HG03135 (cell line): Measurements from ENCODE around the gene MAGI2.

ENCODE experiments used
- ATAC-seq: cut with Tn5 transposase; IDR thresholded peaks from one replicate; pipeline ENCODE4 v1.9.1; 2021; ENCODE audit warnings: mild to moderate bottlenecking, moderate library complexity; ENCODE audit not compliant: unreplicated experiment

The MAGI2 gene

GRCh38 chr7:79308192-79308591 lies 145.3 kb downstream of the MAGI2 start:
- no peak for ATAC-seq

GRCh38 chr7:79307376-79307775 lies 146.1 kb downstream of the MAGI2 start:
- ATAC-seq, result no peak

GRCh38 chr7:79304711-79305110 lies 148.8 kb downstream of the MAGI2 start:
- ATAC-seq, result no peak

GRCh38 chr7:79302293-79302692 lies 151.2 kb downstream of the MAGI2 start:
- ATAC-seq, result no peak

- ATAC-seq, result no peak
Measured at GRCh38 chr7:79301419-79301818, 152.0 kb downstream of the MAGI2 start.

- no peak for ATAC-seq
Measured at GRCh38 chr7:79300573-79300972, 152.9 kb downstream of the MAGI2 start.

- no peak for ATAC-seq
Measured at GRCh38 chr7:79298145-79298760, 155.2 kb downstream of the MAGI2 start.

GRCh38 chr7:79296553-79297320 lies 156.7 kb downstream of the MAGI2 start:
- ATAC-seq, result no peak

- no peak for ATAC-seq
Measured at GRCh38 chr7:79293655-79294142, 159.8 kb downstream of the MAGI2 start.

- ATAC-seq, result no peak
Measured at GRCh38 chr7:79292834-79293233, 160.6 kb downstream of the MAGI2 start.

- no peak for ATAC-seq
Measured at GRCh38 chr7:79291498-79291865, 162.0 kb downstream of the MAGI2 start.

- ATAC-seq, result no peak
Measured at GRCh38 chr7:79290841-79291497, 162.5 kb downstream of the MAGI2 start.

GRCh38 chr7:79290398-79290797 lies 163.1 kb downstream of the MAGI2 start:
- ATAC-seq, result no peak

GRCh38 chr7:79288655-79289054 lies 164.8 kb downstream of the MAGI2 start:
- no peak for ATAC-seq

GRCh38 chr7:79287981-79288380 lies 165.5 kb downstream of the MAGI2 start:
- ATAC-seq, result no peak

- ATAC-seq, result no peak
Measured at GRCh38 chr7:79286181-79286580, 167.3 kb downstream of the MAGI2 start.

GRCh38 chr7:79285756-79286155 lies 167.7 kb downstream of the MAGI2 start:
- no peak for ATAC-seq

- no peak for ATAC-seq
Measured at GRCh38 chr7:79284211-79284610, 169.3 kb downstream of the MAGI2 start.

- ATAC-seq, result no peak
Measured at GRCh38 chr7:79282882-79283602, 170.4 kb downstream of the MAGI2 start.

- ATAC-seq, result no peak
Measured at GRCh38 chr7:79282070-79282694, 171.3 kb downstream of the MAGI2 start.

GRCh38 chr7:79281426-79281825 lies 172.0 kb downstream of the MAGI2 start:
- ATAC-seq, result no peak
